Epithelial cell of esophagus (primary cell): Measurements from ENCODE around the gene KHDC1.
A peak's percentile ranks its signal among the peaks of the same experiment; 100 is the strongest.
"Not testable (repeated sequence)": the region's sequence is repeated elsewhere in the genome, so short reads cannot be mapped to it uniquely, and the experiment has no call there.

Experiments
- DNase-seq: peaks from one replicate; pipeline ENCODE4 v3.0.0; 2010; ENCODE audit warnings: low read depth
- H3K4me3 ChIP-seq: 2 replicates; pipeline ENCODE4 v1.5.1; 2011; ENCODE audit warnings: mild to moderate bottlenecking, low read length, control low read depth
- CTCF ChIP-seq: IDR thresholded peaks from 2 replicates; pipeline ENCODE4 v1.5.1; 2011; ENCODE audit warnings: low read depth, mild to moderate bottlenecking, low read length, control low read depth, inconsistent platforms; ENCODE audit not compliant: insufficient read depth; ENCODE audit errors: missing control alignments

KHDC1 gene

GRCh38 chr6:73299151-73299971 lies 36.4 kb upstream of the KHDC1 start:
- H3K4me3 ChIP-seq: peak overlapping the region; percentile 7
- no peak for DNase-seq
- TF ChIP-seq CTCF: no peak

- no peak for TF ChIP-seq CTCF
- DNase-seq: no peak
- H3K4me3 ChIP-seq: no peak overlapping the region
Measured at GRCh38 chr6:73293331-73293730, 30.3 kb upstream of the KHDC1 start.

GRCh38 chr6:73290435-73290834 lies 27.4 kb upstream of the KHDC1 start:
- TF ChIP-seq CTCF: no peak
- H3K4me3 ChIP-seq: no peak overlapping the region
- DNase-seq: peak; percentile 41

- TF ChIP-seq CTCF: no peak
- no peak overlapping the region for H3K4me3 ChIP-seq
- DNase-seq: no peak
Measured at GRCh38 chr6:73286752-73287151, 23.8 kb upstream of the KHDC1 start.

- H3K4me3 ChIP-seq: no peak overlapping the region
- peak; percentile 47 for DNase-seq
- TF ChIP-seq CTCF: peak; percentile 47
Measured at GRCh38 chr6:73285674-73286283, 22.8 kb upstream of the KHDC1 start.

GRCh38 chr6:73282871-73283270 lies 19.9 kb upstream of the KHDC1 start:
- DNase-seq: peak; percentile 29
- no peak overlapping the region for H3K4me3 ChIP-seq
- TF ChIP-seq CTCF: no peak

GRCh38 chr6:73281684-73282083 lies 18.7 kb upstream of the KHDC1 start:
- not testable (repeated sequence) for H3K4me3 ChIP-seq, DNase-seq

GRCh38 chr6:73269296-73269695 lies 6.3 kb upstream of the KHDC1 start:
- not testable (repeated sequence) for H3K4me3 ChIP-seq, DNase-seq

GRCh38 chr6:73268896-73269295 lies 5.9 kb upstream of the KHDC1 start:
- H3K4me3 ChIP-seq, DNase-seq: not testable (repeated sequence)
